GM11168 (cell line): ENCODE results near the gene SVIL.
"Not testable (repeated sequence)": the region's sequence is repeated elsewhere in the genome, so short reads cannot be mapped to it uniquely, and the experiment has no call there.

Source experiments
- in situ Hi-C: fragments of 300-500 bp; cut with MboI; formaldehyde crosslinking; loops from one replicate; pipeline ENCODE4 v1.12.0; 2022; ENCODE audit warnings: low sequenced_read_pairs; ENCODE audit not compliant: unreplicated experiment

Gene SVIL

DNA sequence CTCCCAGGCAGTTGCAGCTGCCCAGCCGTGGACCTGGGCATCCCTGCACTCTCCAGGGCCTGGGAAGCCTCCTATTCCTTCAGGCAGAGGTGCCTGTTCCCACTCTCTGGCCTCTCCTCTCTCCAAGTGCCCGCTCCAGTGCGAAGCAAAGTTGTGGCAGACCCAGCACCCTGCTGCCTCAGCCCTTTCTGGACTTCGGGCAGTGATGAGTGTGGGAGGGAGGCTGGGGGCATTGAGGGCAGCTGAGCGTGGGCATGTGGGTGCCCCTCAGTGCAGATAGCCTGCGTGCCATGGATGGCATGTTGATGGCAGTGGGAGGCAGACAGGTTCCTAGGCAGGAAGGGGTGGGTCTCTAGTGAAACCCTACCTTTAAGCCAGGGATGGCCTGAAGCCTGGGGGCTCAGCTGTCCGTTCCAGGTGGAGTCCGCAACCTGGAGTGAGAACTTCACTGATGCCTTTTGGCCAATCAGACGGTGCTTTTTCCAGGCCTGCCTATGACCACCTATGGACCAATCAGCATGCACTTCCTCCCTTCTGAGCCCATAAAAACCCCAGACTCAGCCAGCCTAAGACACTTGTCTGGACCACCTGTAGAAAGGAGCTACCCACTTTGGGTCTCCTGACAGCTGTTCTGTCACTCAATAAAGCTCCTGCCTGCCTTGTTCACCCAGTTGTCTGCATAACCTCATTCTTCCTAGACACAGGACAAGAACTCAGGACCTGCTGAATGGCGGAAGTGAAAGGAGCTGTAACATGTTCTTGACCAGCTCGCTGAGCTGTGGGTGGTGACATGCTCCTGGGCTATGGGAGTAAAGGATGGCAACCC, 26.1 kb downstream of the SVIL start:
- in situ Hi-C loops = no loop called here

- in situ Hi-C loops = no loop called here
Observed at GRCh38 chr10:29608062-29608461, 26.7 kb downstream of the SVIL start.

GRCh38 chr10:29607576-29607975, 27.2 kb downstream of the SVIL start:
- in situ Hi-C loops = no loop called here

GRCh38 chr10:29606693-29607092, 28.1 kb downstream of the SVIL start:
- in situ Hi-C loops = not testable (repeated sequence)

DNA sequence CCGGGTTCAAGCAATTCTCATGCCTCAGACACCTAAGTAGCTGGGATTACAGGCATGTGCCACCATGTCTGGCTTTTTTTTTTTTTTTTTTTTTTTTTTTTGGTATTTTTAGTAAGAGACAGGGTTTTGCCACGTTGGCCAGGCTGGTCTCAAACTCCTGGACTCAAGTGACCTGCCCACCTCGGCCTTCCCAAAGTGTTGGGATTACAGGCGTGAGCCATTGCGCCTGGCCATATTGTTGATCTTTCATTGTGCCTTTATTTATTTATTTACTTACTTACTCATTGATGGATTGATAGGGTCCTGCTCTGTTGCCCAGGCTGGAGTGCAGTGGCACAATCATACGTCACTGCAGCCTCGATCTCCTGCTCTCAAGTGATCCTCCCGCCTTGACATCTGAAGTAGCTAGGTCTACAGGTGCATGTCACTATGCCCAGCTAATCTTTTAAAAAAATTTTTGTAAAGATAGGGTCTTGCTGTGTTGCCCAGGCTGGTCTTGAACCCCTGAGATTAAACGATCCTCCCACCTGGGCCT, 30.4 kb downstream of the SVIL start:
- in situ Hi-C loops = no loop called here

DNA sequence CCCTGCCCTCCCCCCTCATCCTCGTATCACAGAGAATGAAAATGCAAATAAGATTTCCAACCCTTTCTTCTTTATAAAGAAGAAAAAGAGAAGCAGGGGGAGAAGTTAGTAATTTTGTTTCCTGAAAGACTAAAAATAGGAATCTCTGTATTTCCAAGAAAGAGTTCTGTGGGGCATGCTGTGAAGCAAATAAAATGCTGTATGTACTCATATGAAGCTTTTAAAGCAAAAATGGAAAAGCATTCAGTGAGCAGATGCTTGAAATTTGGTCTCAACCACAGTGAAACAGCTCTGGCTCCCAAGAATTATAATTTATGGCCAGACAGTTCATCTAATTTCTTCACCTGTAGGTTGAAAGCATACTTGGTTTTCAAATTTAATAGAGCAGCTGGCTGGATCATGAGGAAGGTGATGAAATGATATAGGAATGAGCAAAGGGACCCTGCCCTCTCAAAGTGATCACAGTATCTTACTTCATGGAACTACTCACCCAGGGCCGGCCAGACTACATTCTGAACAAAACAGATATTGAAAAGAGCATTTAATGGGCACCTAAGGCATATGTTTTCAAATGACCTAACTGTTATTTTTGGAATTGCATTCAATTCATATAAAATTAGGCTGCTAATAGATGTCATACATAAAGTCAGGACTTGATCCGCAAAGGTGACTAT, 31.4 kb downstream of the SVIL start:
- in situ Hi-C loops = no loop called here

- in situ Hi-C loops = no loop called here
Observed at GRCh38 chr10:29600821-29601220, 34.0 kb downstream of the SVIL start.

DNA sequence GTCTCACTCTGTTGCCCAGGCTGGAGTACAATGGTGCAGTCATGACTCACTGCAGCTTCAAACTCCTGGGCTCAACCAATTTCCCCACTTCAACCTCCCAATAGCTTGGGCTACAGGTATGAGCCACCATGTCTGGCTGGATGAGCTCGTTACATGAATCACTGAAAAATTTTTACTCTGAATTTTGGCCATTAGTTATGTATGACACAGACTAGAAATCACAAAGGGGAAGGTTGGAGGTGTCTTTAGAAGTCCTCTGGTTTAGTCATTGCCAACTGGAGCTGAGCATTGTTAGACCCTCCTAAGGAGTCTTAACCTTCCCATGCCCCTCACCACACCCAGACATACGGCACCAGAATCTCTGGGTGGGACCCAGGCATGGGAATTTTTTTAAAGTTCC, 34.7 kb downstream of the SVIL start:
- in situ Hi-C loops = no loop called here

GRCh38 chr10:29598851-29599311, 35.9 kb downstream of the SVIL start:
- in situ Hi-C loops = no loop called here

DNA sequence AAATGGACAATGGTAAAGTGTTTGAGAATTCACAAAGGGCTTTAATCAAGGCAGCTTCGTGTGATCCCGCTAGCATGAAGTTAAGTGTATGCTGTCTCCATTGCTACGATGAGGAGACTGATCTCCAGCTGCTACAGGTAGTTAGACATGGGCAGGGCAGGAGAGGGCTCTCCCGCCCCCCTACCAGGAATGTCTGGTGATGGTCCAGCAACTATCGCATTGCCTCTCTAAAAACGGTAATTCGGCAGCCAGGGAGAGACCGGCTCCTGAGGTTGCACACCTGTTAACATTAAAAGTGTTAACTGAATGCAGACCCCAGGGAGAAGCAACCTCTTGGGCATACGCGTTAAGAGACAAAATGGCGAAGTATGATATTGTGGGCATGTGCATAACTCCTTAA, 37.9 kb downstream of the SVIL start:
- in situ Hi-C loops = no loop called here

- in situ Hi-C loops = no loop called here
Observed at GRCh38 chr10:29596356-29596755, 38.4 kb downstream of the SVIL start.

GRCh38 chr10:29595636-29596225, 39.0 kb downstream of the SVIL start:
- in situ Hi-C loops = no loop called here

- in situ Hi-C loops = no loop called here
Observed at GRCh38 chr10:29595146-29595545, 39.6 kb downstream of the SVIL start.

DNA sequence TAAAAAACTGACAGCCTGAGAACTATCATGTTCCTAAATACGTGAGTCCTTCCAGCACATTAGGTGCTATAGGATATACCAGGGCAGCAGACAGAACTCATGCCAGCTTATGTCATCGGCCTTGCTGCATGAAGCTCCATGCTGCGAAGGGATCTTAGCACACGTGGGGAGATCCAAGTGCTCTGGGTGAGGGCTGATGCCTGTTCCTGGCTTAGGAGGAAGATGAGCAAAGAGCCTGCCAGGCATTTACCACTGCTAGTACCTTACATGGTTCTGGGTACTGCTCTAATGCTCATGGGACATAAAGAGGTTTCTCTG, 43.2 kb downstream of the SVIL start:
- in situ Hi-C loops = no loop called here

GRCh38 chr10:29590915-29591650, 43.7 kb downstream of the SVIL start:
- in situ Hi-C loops = no loop called here

DNA sequence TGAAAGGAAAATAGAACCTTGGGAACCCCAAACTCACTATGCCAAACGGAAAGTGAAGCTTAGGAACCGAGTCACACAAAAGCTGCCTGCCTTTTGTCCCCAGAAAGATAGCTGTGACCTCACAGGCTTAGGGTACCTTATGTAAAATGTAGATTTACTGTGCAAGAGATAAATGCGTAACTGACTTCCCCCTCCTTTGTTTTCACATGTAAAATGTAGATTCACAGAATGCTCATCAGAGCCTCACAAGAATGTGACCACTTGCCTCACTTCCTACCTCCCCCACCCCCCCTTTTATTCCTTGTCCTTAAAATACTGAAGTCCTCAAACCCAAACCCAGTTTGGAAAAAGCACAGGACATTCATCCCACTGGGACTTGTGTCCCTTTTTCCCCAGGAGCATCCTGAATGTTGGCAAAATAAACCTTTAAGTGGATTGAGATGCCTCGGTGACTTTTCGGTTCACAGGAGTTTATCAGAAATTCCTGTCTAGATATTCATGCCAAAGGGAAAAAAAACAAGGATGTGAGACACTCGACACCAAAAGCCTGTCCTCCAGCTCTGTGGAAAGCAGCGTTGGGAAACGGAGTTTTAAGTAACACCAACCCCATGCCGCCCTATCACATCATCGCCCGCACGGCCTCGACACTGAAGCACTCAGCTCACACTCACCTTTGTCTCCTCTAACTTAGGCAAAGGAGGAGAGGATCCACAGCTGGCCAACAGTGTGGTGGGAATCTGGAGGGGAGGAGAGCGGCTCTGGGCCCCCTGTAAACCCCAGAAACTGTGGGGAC, 45.9 kb downstream of the SVIL start:
- in situ Hi-C loops = loop anchor here (10.0 kb wide), 1 partner anchor 1056 kb away; no protein-coding TSS in a partner anchor

- in situ Hi-C loops = loop anchor here (10.0 kb wide), 1 partner anchor 1057 kb away; no protein-coding TSS in a partner anchor
Observed at GRCh38 chr10:29587750-29588628, 46.8 kb downstream of the SVIL start.

- in situ Hi-C loops = loop anchor here (10.0 kb wide), 1 partner anchor 1058 kb away; no protein-coding TSS in a partner anchor
Observed at GRCh38 chr10:29587102-29587749, 47.5 kb downstream of the SVIL start.
